K562 (cell line): ENCODE data around the gene LDLRAD1.

ENCODE experiments used
- CTCF ChIP-seq, 3 experiments: IDR thresholded peaks in 2 of 3; conservative IDR thresholded peaks in 1 of 3; 2 replicates each; pipeline ENCODE4 v1.5.1; 2011 to 2012; ENCODE audit warnings: low read length in 3 of 3, mild to moderate bottlenecking in 3 of 3, control low read depth in 2 of 3, improper control_type of control experiment in 1 of 3, inconsistent platforms in 1 of 3, low read depth in 1 of 3, mixed read lengths in 1 of 3, moderate library complexity in 1 of 3; ENCODE audit not compliant: insufficient read depth in 2 of 3
- GATA2 ChIP-seq: sonication (generic); formaldehyde crosslinking; IDR thresholded peaks from 2 replicates; pipeline ENCODE4 v1.4.0; 2020; ENCODE audit warnings: mild to moderate bottlenecking, missing genetic modification reagents
- MAFF ChIP-seq: IDR thresholded peaks from 2 replicates; pipeline ENCODE4 v1.6.1; 2012; ENCODE audit warnings: low read length, improper control_type of control experiment
- POLR2AphosphoS5 ChIP-seq: IDR thresholded peaks from 2 replicates; pipeline ENCODE4 v1.6.1; 2011; ENCODE audit warnings: mild to moderate bottlenecking, low read depth, low read length, moderate library complexity; ENCODE audit not compliant: control insufficient read depth, insufficient read depth
- TCF7 ChIP-seq: sonication (generic); IDR thresholded peaks from 2 replicates; pipeline ENCODE4 v1.6.1; 2016; ENCODE audit warnings: antibody characterized with exemption, borderline replicate concordance
- USF1 ChIP-seq: sonication (generic); formaldehyde crosslinking; IDR thresholded peaks from 2 replicates; pipeline ENCODE4 v1.9.0; 2022; ENCODE audit warnings: mild to moderate bottlenecking, missing genetic modification reagents

GRCh38 chr1:54012008-54012325 lies 6.0 kb downstream of the LDLRAD1 start:
- TF ChIP-seq USF1 (no peak), CTCF (IDR thresholded peaks at IDR 0.05 in 2 of 3, conservative IDR thresholded peaks at IDR 0.05 in 1 of 3; ENCODE audit: insufficient read depth in 2 of 3, low read depth in 1 of 3, low read length in 3 of 3) (no peak), TCF7 (no peak), GATA2 (CRISPR knock-in tag) (no peak), POLR2AphosphoS5 (no peak), MAFF (no peak)
